Activated CD4-positive, alpha-beta T cell treated with anti-CD3 and anti-CD28 coated beads for 1 hour (primary cell): Measurements from ENCODE around the gene TRAPPC12.
"Not testable (repeated sequence)": the region's sequence is repeated elsewhere in the genome, so short reads cannot be mapped to it uniquely, and the experiment has no call there.

Experiments used
- DNase-seq: peaks from one replicate; pipeline ENCODE4 v3.0.0-alpha.2; 2020

The TRAPPC12 gene

GRCh38 chr2:3433776-3434400 lies 54.4 kb downstream of the TRAPPC12 start:
- DNase-seq: no peak

- DNase-seq: no peak
Measured at GRCh38 chr2:3434654-3435053, 55.2 kb downstream of the TRAPPC12 start.

- no peak for DNase-seq
Measured at GRCh38 chr2:3435445-3435844, 56.0 kb downstream of the TRAPPC12 start.

- no peak for DNase-seq
Measured at GRCh38 chr2:3440477-3440876, 61.0 kb downstream of the TRAPPC12 start.

- no peak for DNase-seq
Measured at GRCh38 chr2:3441465-3441864, 62.0 kb downstream of the TRAPPC12 start.

GRCh38 chr2:3442185-3442584 lies 62.7 kb downstream of the TRAPPC12 start:
- no peak for DNase-seq

GRCh38 chr2:3443083-3443482 lies 63.6 kb downstream of the TRAPPC12 start:
- DNase-seq: no peak

- no peak for DNase-seq
Measured at GRCh38 chr2:3443506-3444084, 64.1 kb downstream of the TRAPPC12 start.

- no peak for DNase-seq
Measured at GRCh38 chr2:3445891-3446290, 66.4 kb downstream of the TRAPPC12 start.

GRCh38 chr2:3446381-3446780 lies 66.9 kb downstream of the TRAPPC12 start:
- no peak for DNase-seq

GRCh38 chr2:3447186-3447585 lies 67.7 kb downstream of the TRAPPC12 start:
- DNase-seq: not testable (repeated sequence)

GRCh38 chr2:3447789-3448317 lies 68.4 kb downstream of the TRAPPC12 start:
- DNase-seq: no peak

- DNase-seq: not testable (repeated sequence)
Measured at GRCh38 chr2:3448441-3448911, 69.0 kb downstream of the TRAPPC12 start.

GRCh38 chr2:3449086-3449485 lies 69.6 kb downstream of the TRAPPC12 start:
- no peak for DNase-seq

GRCh38 chr2:3449936-3450335 lies 70.4 kb downstream of the TRAPPC12 start:
- no peak for DNase-seq

- no peak for DNase-seq
Measured at GRCh38 chr2:3450385-3451010, 71.0 kb downstream of the TRAPPC12 start.

- no peak for DNase-seq
Measured at GRCh38 chr2:3451169-3451568, 71.7 kb downstream of the TRAPPC12 start.

GRCh38 chr2:3451926-3452671 lies 72.6 kb downstream of the TRAPPC12 start:
- no peak for DNase-seq

- no peak for DNase-seq
Measured at GRCh38 chr2:3453190-3453999, 73.9 kb downstream of the TRAPPC12 start.

GRCh38 chr2:3454005-3454404 lies 74.5 kb downstream of the TRAPPC12 start:
- not testable (repeated sequence) for DNase-seq

- no peak for DNase-seq
Measured at GRCh38 chr2:3454802-3455201, 75.3 kb downstream of the TRAPPC12 start.

GRCh38 chr2:3456125-3456524 lies 76.6 kb downstream of the TRAPPC12 start:
- DNase-seq: no peak
